ENCODE data around the gene ANXA9.

Gene ANXA9

GRCh38 chr1:151006327-151007052, 24.4 kb downstream of the ANXA9 start, which contains the start of gene MINDY1:
TSS of gene MINDY1 (minus strand) at chr1:151006902. CDS start at chr1:151002617, 4,285 bp downstream.
- DNase-seq: no peak

DNA sequence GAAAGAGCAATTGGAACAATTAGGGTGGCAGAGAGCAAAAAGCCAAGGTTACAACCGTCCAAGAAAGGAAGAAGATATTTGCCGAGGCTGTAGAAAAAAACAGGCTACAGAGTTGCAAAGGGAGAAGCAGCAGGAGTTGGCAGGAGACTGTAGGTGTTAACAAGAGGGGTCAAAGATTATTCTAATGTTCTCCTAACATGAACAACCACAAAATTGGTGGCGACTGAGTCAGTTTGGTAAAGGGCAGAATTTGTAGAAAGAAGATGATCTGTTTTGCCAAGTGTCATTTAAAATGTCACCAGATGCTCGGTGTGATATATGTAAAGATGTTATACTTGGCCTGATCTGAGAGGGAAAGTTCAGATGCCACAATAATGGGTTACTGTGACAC, 25.8 kb downstream of the ANXA9 start:
- no peak for DNase-seq

- DNase-seq: peak; percentile 95
Measured at GRCh38 chr1:151008244-151009205, 26.4 kb downstream of the ANXA9 start, which contains the start of gene PRUNE1. TSS of gene PRUNE1 (plus strand) at chr1:151008449. CDS start at chr1:151008633, 184 bp downstream.

GRCh38 chr1:151009206-151009587, 27.1 kb downstream of the ANXA9 start:
- no peak for DNase-seq

- no peak for DNase-seq
Measured at GRCh38 chr1:151009674-151010345, 27.7 kb downstream of the ANXA9 start.

DNA sequence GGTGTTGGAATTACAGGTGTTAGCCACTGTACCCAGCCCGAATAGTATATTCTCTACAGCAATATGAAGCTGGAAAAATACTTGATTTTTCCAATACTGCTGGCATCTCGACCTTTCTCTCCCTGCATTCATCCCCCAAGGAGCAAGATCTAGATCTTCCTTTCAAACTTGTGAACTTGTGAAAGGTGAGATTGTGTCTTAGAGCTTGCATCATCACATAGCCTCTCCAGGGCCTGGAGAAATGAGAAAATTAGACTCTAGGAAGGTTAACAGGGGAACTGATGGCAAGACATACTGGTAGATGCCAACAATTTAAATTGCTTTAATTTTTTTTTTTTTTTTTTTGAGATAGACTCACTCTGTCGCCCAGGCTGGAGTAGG, 28.2 kb downstream of the ANXA9 start:
- DNase-seq: no peak

GRCh38 chr1:151011154-151011850, 29.2 kb downstream of the ANXA9 start:
- DNase-seq: no peak

DNA sequence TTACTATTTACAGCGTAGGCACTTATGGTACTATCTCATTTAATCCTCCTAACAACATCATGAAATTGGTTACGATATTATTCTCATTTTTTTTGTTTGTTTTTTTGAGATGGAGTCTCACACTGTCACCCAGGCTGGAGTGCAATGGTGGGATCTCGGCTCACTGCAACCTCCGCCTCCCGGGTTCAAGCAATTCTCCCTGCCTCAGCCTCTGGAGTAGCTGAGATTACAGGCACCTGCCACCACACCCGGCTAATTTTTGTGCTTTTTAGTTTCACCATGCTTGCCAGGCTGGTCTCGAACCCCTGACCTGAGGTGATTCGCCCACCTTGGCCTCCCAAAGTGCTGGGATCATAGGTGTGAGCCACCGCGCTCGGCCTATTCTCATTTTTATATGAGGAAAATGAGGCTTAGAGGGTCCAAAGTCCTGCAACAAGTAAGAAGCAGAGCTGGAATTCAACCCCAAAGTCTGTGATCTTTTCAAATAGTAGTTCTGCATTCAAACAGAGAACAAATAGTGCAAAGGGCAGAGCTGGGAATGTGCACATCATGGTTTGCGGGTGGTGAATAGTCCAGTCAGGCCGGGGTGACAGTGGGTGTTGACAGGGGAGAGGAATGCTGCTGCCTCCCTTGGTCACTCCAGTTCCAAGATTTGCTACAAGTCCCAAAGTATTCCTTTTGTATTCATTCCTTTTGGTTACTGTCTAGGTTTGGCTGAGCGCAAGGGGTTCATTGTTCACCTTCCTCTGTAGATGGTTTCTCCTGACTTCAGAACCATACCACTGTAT, 30.8 kb downstream of the ANXA9 start:
- no peak for DNase-seq

DNA sequence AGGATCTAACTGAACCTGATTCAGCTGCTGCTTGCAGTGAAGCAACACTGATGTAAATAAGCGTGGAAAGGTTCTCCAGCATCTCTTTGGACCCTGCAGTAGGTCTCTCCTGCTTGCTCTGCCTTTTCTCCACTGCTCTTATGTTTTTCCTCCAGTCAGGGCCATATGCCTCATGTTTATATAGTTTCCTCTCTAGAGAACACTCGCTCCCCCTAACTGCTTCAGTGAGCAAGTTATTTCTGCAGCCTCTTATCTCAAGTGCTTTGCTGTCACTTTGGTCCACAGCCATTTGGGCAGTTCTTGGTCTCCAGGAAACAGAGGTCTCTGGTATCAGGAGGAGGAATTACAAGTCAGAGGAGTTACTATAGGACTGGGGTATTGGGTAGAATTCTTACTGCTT, 31.4 kb downstream of the ANXA9 start:
- DNase-seq: peak; percentile 52

DNA sequence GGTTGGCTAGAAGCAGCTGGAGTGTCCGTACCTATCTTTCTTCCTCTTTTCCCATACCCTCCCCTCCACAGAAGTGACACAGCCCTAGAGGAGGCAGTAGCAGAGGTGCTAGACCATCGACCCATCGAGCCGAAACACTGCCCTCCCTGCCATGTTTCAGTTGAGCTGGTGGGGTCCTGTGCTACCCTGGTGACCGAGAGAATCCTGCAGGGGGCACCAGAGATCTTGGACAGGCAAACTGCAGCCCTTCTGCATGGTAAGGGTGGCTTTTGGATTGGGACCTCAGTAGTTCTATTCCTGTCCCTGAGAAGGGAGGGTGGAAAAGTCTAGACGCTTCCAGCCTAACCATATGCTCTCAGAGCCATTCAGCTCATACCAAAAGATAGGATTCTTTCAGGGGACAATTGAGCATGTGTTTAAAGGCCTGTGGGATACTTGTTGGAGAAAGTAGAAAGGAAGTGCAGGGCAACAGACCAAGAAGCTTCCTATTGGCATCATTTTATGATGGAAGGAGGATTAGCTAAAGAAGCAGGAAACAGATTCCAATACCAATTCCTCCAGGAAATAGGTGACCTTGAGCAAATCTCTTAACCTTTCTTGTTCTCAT, 42.6 kb downstream of the ANXA9 start:
- DNase-seq: no peak

DNA sequence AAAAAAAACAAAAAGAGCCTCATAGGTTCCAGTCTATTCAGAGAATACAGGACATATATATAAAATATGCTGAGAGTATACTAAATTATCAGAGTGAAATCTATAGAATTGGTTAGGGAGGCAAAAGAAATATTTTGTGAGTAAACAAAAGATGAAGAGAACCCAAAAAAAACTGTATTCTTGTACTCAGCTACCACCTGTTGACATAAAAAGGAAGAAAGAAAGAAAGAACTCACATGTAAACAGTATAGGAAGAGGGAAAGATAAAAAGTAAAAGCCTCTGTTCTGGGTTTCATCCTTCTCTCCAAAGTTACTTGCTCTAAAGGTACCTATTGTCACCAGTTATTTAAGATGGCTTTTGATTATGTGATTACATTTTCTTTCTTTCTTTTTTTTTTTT, 44.4 kb downstream of the ANXA9 start:
- DNase-seq: no peak

GRCh38 chr1:151032164-151032563, 50.1 kb downstream of the ANXA9 start:
- DNase-seq: no peak

- no peak for DNase-seq
Measured at GRCh38 chr1:151035167-151035566, 53.1 kb downstream of the ANXA9 start.

GRCh38 chr1:151036356-151036755, 54.3 kb downstream of the ANXA9 start, which contains the start of gene BNIPL:
TSS of gene BNIPL (plus strand) at chr1:151036586. CDS start at chr1:151036726, 140 bp downstream.
- no peak for DNase-seq

DNA sequence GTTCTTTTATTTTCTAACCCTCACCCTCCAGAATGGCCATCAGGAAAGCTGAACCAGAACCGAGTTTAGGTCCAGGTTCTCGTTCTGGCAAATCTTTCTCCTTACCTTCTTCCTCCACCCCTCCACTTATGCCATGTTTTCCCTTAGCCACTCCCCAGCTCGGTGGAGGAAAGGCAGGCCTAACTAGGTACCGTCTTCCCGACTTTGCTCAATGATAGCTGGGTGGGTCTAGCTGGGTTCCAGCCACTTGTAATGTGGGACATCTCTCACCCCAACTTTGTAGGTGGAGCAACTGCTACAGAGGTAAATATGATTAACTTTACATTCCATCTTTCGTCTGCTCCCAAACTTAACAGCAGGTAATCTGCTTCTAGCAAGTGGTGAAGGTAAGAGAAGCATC, 54.9 kb downstream of the ANXA9 start:
- no peak for DNase-seq

- DNase-seq: no peak
Measured at GRCh38 chr1:151039521-151039920, 57.4 kb downstream of the ANXA9 start.

GRCh38 chr1:151043163-151043562, 61.1 kb downstream of the ANXA9 start:
- no peak for DNase-seq

Measured in NCI-H2171 (cell line).